ENCODE results near the gene CDC42EP5. TPM values are rescaled to one million over a fixed set of nuclear protein-coding genes. Genes with fewer than 3 reads are reported as not detected.
"Not testable (repeated sequence)": the region's sequence is repeated elsewhere in the genome, so short reads cannot be mapped to it uniquely, and the experiment has no call there.

Gene CDC42EP5
- total RNA-seq, 2 donors from 2014 or later, result 444 to 601 TPM

DNA sequence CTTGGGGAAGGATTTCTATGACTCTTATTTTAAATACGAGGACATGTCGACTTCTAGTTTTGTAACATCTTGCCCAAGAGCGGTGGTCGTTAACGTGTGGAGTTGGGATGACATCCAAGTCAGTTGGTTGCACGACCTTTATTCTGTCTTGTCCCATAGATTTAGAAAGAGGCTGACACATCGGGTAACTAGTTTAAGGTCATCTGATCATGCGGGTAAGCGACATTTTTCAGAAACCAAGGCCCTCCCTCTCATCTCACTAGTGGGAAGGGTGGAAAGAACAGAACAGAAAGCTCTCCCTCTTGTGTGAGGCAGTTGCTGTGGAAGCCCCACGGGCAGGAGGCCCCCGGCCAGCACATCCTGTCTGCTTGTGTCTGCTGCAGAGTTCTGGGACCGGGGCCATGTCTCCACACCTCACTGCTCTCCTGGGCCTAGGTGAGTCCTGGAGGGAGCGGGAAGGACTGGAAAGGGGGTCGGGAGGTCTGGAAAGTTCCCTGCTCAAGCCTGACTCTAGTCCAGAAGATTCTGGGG is 29.5 kb upstream of the CDC42EP5 start, which contains the start of gene LAIR2:
LAIR2 (plus strand) TSS at position 314 of the 531 bp plus-strand sequence; CDS start at position 402, 88 bp downstream.
- no peak within 1 kb of the TSS for H3K27ac ChIP-seq
- H3K36me3 ChIP-seq, result no peaks in the 10 kb centered on the region
- H3K9me3 ChIP-seq, result no peaks in the 10 kb centered on the region
- no peak within 1 kb of the TSS for H3K4me3 ChIP-seq
- no peak for TF ChIP-seq CTCF (IDR thresholded peaks at IDR 0.05)
- no peak for DNase-seq
- intact Hi-C loops (cut with DNase I), result no loop called here
- no peak within 1 kb of the TSS for H3K9ac ChIP-seq (ENCODE audit: low read depth in 2 of 2, low read length in 2 of 2)
- H3K4me1 ChIP-seq, result no peaks in the 10 kb centered on the region
- peaks cover 5% of the 10 kb centered on the region for H3K27me3 ChIP-seq

DNA sequence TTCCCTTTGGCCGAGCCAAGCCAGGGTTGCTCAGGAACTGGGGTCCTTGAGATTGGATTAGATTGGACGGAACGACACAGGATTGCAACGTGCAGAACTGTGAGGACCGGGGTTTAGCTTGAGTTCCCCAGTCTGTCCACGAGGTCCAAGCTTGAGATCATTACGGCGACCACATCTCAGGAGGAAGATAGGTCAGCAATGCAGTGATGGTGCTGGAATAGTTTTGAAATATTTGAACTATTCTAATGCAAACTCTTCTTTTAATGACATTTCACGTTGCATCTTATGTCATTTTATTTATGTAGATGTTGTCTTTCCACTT is 25.3 kb upstream of the CDC42EP5 start:
- DNase-seq; H3K4me3 ChIP-seq; H3K27ac ChIP-seq; H3K27me3 ChIP-seq; intact Hi-C loops (cut with DNase I); H3K9me3 ChIP-seq; H3K9ac ChIP-seq (ENCODE audit: low read depth in 2 of 2, low read length in 2 of 2); H3K4me1 ChIP-seq; H3K36me3 ChIP-seq: not testable (repeated sequence)

- H3K9me3 ChIP-seq; intact Hi-C loops (cut with DNase I); H3K4me3 ChIP-seq; H3K27me3 ChIP-seq; H3K36me3 ChIP-seq; H3K4me1 ChIP-seq; H3K9ac ChIP-seq (ENCODE audit: low read depth in 2 of 2, low read length in 2 of 2); H3K27ac ChIP-seq; DNase-seq: not testable (repeated sequence)
Measured at GRCh38 chr19:54497747-54498450, 24.8 kb upstream of the CDC42EP5 start.

- intact Hi-C loops (cut with DNase I); H3K9ac ChIP-seq (ENCODE audit: low read depth in 2 of 2, low read length in 2 of 2); H3K4me3 ChIP-seq; H3K36me3 ChIP-seq; H3K27ac ChIP-seq; DNase-seq; H3K9me3 ChIP-seq; H3K27me3 ChIP-seq; H3K4me1 ChIP-seq: not testable (repeated sequence)
Measured at GRCh38 chr19:54495284-54495683, 22.2 kb upstream of the CDC42EP5 start.

GRCh38 chr19:54493967-54494585 is 21.0 kb upstream of the CDC42EP5 start:
- H3K4me3 ChIP-seq, result no peak overlapping the region
- TF ChIP-seq CTCF (IDR thresholded peaks at IDR 0.05), result no peak
- no peak for DNase-seq
- no peak overlapping the region for H3K27ac ChIP-seq
- no peak overlapping the region for H3K9ac ChIP-seq (ENCODE audit: low read depth in 2 of 2, low read length in 2 of 2)
- no peaks in the 10 kb centered on the region for H3K36me3 ChIP-seq
- intact Hi-C loops (cut with DNase I), result no loop called here
- H3K4me1 ChIP-seq, result no peaks in the 10 kb centered on the region
- H3K27me3 ChIP-seq, result peaks cover 2% of the 10 kb centered on the region
- no peaks in the 10 kb centered on the region for H3K9me3 ChIP-seq

- H3K27me3 ChIP-seq; intact Hi-C loops (cut with DNase I); H3K4me3 ChIP-seq; H3K9me3 ChIP-seq; H3K9ac ChIP-seq (ENCODE audit: low read depth in 2 of 2, low read length in 2 of 2); H3K4me1 ChIP-seq; DNase-seq; H3K27ac ChIP-seq; H3K36me3 ChIP-seq: not testable (repeated sequence)
Measured at GRCh38 chr19:54493056-54493455, 20.0 kb upstream of the CDC42EP5 start.

GRCh38 chr19:54492568-54492967 is 19.5 kb upstream of the CDC42EP5 start:
- intact Hi-C loops (cut with DNase I), result no loop called here
- H3K4me1 ChIP-seq, result no peaks in the 10 kb centered on the region
- H3K4me3 ChIP-seq, result no peak overlapping the region
- no peaks in the 10 kb centered on the region for H3K36me3 ChIP-seq
- TF ChIP-seq CTCF (IDR thresholded peaks at IDR 0.05), result no peak
- no peak for DNase-seq
- no peak overlapping the region for H3K9ac ChIP-seq (ENCODE audit: low read depth in 2 of 2, low read length in 2 of 2)
- H3K9me3 ChIP-seq, result no peaks in the 10 kb centered on the region
- H3K27ac ChIP-seq, result no peak overlapping the region
- no peaks in the 10 kb centered on the region for H3K27me3 ChIP-seq
